Measurements from ENCODE around the gene GCLM. TPM values are rescaled to one million over a fixed set of nuclear protein-coding genes. Genes with fewer than 3 reads are reported as not detected.

GCLM gene
- total RNA-seq, 1 experiment from 2014 or later = 28.9 TPM

- Histone ChIP-seq H3K36me3 (ENCODE audit: control insufficient read depth in 1 of 2, insufficient read depth in 2 of 2, low read length in 2 of 2) (peaks cover 20 to 29% of the 10 kb centered on the region in 2 experiments), H2AFZ (ENCODE audit: low read depth, low read length, poor library complexity, severe bottlenecking) (peak within 1 kb of the TSS; percentile 70), H3K27me3 (ENCODE audit: insufficient read depth, low read length) (no peaks in the 10 kb centered on the region), H3K79me2 (ENCODE audit: insufficient read depth, low read length) (peaks cover 50% of the 10 kb centered on the region), H4K20me1 (ENCODE audit: insufficient read depth) (peaks cover 19% of the 10 kb centered on the region; the same call in 1 of the 2 replicates), H3K9ac (ENCODE audit: low read length) (peak within 1 kb of the TSS; percentile 94), H3K4me3 (replicated peaks in 1 of 2; ENCODE audit: low read depth in 1 of 2, low read length in 2 of 2) (peak within 1 kb of the TSS; percentile 89 to 94), H3K27ac (ENCODE audit: low read depth, low read length) (peak within 1 kb of the TSS; percentile 78), H3K4me1 (ENCODE audit: control insufficient read depth in 1 of 2, insufficient read depth in 2 of 2, low read length in 2 of 2) (peaks cover 12 to 17% of the 10 kb centered on the region in 2 experiments), H3K9me3 (ENCODE audit: control insufficient read depth in 1 of 2, insufficient read depth in 1 of 2, low read depth in 1 of 2, low read length in 2 of 2) (no peaks in the 10 kb centered on the region), H3K4me2 (ENCODE audit: low read length) (peak within 1 kb of the TSS; percentile 86), H3K9me2 (ENCODE audit: insufficient read depth) (no peaks in the 10 kb centered on the region)
- ChIA-PET CTCF (interaction anchor here (0.9 to 1.4 kb wide), 2 partner anchors 9 to 457 kb away, joined by 3 to 4 read pairs; no protein-coding TSS in a partner anchor), POLR2A (interaction anchor here (1.1 to 1.6 kb wide), 2 partner anchors 9 to 18 kb away, joined by 4 to 7 read pairs; no protein-coding TSS in a partner anchor), RAD21 (ENCODE audit: low non-redundant PET in 1 of 2, low total read pairs in 2 of 2, uncharacterized antibody in 2 of 2, unreplicated experiment in 2 of 2) (no interaction called here)
- BruUV-seq (replicated peaks) = no TSS peak
- DNase-seq (ENCODE audit: low read depth, low spot score) (peak; percentile 79), ATAC-seq (peak; percentile 92)
- intact Hi-C loops (cut with micrococcal nuclease) = loop anchor here (10.0 kb wide), 1 partner anchor 794 kb away; no protein-coding TSS in a partner anchor
- TF ChIP-seq SRF (IDR thresholded peaks at IDR 0.05; ENCODE audit: low read depth) (peak; percentile 93), ELF1 (IDR thresholded peaks at IDR 0.05; ENCODE audit: borderline replicate concordance, low read depth) (peak; percentile 67), ZNF274 (IDR thresholded peaks at IDR 0.05; ENCODE audit: low read depth, low read length) (no peak), POLR2A (IDR thresholded peaks at IDR 0.05; ENCODE audit: borderline replicate concordance, extremely low read depth, insufficient read depth, insufficient read length) (peak; percentile 88), YY1 (IDR thresholded peaks at IDR 0.05; ENCODE audit: extremely low read depth, insufficient replicate concordance, low read depth, low read length) (peak; percentile 84), ATF3 (IDR thresholded peaks at IDR 0.05) (no peak), CBX3 (IDR thresholded peaks at IDR 0.05; ENCODE audit: low read depth) (peak; percentile 74), EZH2phosphoT487 (IDR thresholded peaks at IDR 0.05; ENCODE audit: borderline replicate concordance) (no peak), ZFX (IDR thresholded peaks at IDR 0.05) (peak; percentile 74), SP1 (IDR thresholded peaks at IDR 0.05; ENCODE audit: low read depth) (peak; percentile 58; the same call in 1 of the 2 replicates), TCF7L2 (IDR thresholded peaks at IDR 0.05; ENCODE audit: borderline replicate concordance, extremely low read depth, insufficient read depth, insufficient read length) (peak; percentile 55), CTCF (IDR thresholded peaks at IDR 0.05 in 2 of 3, conservative IDR thresholded peaks at IDR 0.05 in 1 of 3; ENCODE audit: borderline replicate concordance in 1 of 3, insufficient read depth in 1 of 3, low read depth in 2 of 3, low read length in 2 of 3) (no peak), SIN3A (IDR thresholded peaks at IDR 0.05; ENCODE audit: low read depth) (peak; percentile 87), EZH2 (IDR thresholded peaks at IDR 0.05) (no peak), FOSL1 (IDR thresholded peaks at IDR 0.05; ENCODE audit: low read depth) (no peak), MAX (IDR thresholded peaks at IDR 0.05) (peak; percentile 94), ZBTB33 (IDR thresholded peaks at IDR 0.05; ENCODE audit: extremely low read depth, insufficient replicate concordance, low read length) (peak; percentile 98), POLR2AphosphoS5 (IDR thresholded peaks at IDR 0.05; ENCODE audit: low read depth, low read length) (peak; percentile 98)
Observed at GRCh38 chr1:93878889-93879586, 30.2 kb downstream of the GCLM start, which contains the start of gene DNTTIP2. TSS of gene DNTTIP2 (minus strand) at chr1:93879206. CDS start at chr1:93879148, 58 bp downstream.

Measured in HCT116 (cell line).